ENCODE measurements around the gene SAMD4B.

The SAMD4B gene

DNA sequence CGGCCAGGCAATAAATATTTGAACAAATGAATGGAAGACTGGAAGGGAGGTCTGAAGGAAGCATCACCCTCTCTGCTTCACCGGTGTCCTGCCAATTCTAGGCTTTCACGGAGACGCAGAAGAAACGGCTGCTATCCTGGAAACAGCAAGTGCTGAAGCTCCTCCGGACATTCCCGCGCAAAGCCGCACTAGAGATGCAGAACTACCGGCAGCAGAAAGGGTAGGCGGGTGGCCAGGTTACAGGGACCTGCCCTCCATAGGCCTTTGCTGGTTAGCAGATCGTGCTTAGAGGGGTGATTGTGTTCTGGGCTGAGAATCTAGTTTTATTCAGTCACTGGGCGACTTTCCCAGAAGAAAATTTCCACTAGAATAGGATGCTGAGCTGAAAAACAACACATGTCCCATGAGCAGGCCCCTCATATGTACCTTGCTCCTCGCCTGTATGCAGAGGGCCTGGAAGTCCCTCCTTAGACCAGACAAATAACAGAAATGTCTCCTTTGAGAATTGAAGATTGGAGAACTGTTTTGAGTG, 37.7 kb downstream of the SAMD4B start:
- peaks cover 36% of the 10 kb centered on the region for H3K36me3 Mint-ChIP-seq
- no peak for DNase-seq (ENCODE audit: low spot score in 2 of 2)
- peaks cover 2% of the 10 kb centered on the region for H3K4me1 Mint-ChIP-seq
- no peak overlapping the region for H3K27ac Mint-ChIP-seq
- H3K9me3 Mint-ChIP-seq, result no peaks in the 10 kb centered on the region
- H3K4me3 Mint-ChIP-seq, result no peak overlapping the region
- ATAC-seq (ENCODE audit: low read depth), result no peak
- H3K27me3 Mint-ChIP-seq, result no peaks in the 10 kb centered on the region

DNA sequence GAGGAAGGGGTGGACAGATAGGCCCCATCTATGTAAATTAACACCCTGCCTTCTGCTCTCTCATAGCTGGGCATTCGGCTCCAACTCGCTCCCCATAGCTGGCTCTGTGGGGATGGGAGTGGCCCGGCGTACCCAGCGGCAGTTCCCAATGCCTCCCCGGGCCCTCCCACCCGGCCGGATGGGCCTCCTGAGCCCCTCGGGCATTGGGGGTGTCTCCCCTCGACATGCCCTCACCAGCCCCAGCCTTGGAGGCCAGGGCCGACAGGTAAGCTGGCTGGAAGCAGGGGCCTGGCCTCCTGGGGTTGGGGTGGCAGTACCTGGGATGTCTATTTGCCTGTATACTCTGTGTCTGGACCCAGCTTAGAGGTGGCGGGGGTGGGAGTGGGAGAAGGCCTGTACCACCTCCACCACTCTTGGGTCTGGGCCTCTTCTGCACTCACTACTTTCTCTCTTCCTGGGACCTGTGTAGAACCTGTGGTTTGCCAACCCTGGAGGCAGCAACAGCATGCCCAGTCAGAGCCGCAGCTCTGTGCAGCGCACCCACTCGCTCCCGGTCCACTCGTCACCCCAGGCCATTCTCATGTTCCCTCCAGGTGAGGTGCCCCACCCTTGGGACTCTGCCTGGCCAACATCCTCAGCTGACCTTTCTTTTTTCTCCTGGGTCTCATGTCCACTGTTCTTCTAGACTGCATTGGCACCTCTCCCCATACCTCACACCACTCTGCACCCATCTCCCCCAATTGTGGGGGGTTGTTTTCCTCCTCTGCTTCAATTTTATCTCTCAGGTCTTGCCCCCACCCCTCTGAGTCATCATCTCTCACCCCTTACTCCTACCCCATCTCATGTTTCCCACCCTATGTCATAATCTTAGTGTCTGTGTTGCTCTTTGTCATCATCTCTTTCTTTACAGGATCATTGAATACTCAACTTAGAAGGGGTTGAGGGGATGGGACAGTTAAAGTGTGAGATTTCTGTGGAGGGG, 38.6 kb downstream of the SAMD4B start:
- ATAC-seq (ENCODE audit: low read depth), result no peak
- Mint-ChIP-seq H3K4me1 (peaks cover 4% of the 10 kb centered on the region), H3K4me3 (no peak overlapping the region), H3K9me3 (no peaks in the 10 kb centered on the region), H3K27me3 (no peaks in the 10 kb centered on the region), H3K27ac (peak overlapping the region; percentile 48), H3K36me3 (peaks cover 34% of the 10 kb centered on the region)
- DNase-seq (ENCODE audit: low spot score in 2 of 2), result no peak

- H3K4me3 Mint-ChIP-seq, result no peak overlapping the region
Measured at GRCh38 chr19:39381910-39382611, 39.8 kb downstream of the SAMD4B start.

GRCh38 chr19:39382991-39383828, 41.0 kb downstream of the SAMD4B start:
- Mint-ChIP-seq H3K9me3 (no peaks in the 10 kb centered on the region), H3K27ac (peak overlapping the region; percentile 83), H3K36me3 (peaks cover 32% of the 10 kb centered on the region), H3K27me3 (no peaks in the 10 kb centered on the region), H3K4me3 (no peak overlapping the region), H3K4me1 (peaks cover 7% of the 10 kb centered on the region)
- ATAC-seq (ENCODE audit: low read depth), result no peak
- no peak for DNase-seq (ENCODE audit: low spot score in 2 of 2)

More at GRCh38 chr19:39381910-39382611, 39.8 kb downstream of the SAMD4B start:
- DNase-seq (ENCODE audit: low spot score in 2 of 2), result no peak
- no peak for ATAC-seq (ENCODE audit: low read depth)
- Mint-ChIP-seq H3K4me1 (peaks cover 7% of the 10 kb centered on the region), H3K9me3 (no peaks in the 10 kb centered on the region), H3K27ac (no peak overlapping the region), H3K27me3 (no peaks in the 10 kb centered on the region), H3K36me3 (peaks cover 36% of the 10 kb centered on the region)

DNA sequence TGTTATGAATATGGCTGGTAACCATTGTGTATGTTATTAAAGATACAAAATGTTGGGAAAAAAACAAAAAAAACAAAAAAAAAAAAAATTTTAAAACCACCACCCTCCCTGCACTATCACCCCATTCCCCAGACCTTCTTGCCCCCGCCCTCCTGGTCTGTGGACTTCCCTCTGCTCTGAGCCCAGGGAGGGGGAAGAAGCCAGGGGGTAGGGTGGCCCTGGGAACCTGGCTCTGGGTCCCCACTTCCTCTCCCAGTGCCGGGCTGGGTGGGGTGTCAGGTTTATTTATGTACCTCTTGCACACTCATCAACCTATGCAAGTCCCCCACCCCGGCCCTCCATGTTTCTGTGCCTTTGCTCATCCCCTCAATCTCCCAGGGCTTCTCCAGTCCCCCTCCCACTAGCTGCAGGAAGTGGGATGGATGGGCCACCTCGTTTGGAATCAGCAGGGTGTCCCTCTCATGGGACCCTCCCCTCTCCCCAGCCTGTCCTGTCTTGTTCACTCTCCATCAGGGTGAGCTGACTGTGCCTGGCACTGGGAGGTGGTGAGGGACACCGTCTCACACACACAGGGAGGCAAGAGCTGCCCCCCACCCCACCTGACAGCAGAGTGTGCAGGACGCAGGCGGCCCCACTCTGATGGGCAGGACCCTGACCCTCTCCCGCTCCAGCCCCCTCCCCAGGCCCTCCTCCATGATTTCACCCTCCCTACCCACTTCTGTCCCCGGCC, 42.8 kb downstream of the SAMD4B start:
- no peaks in the 10 kb centered on the region for H3K27me3 Mint-ChIP-seq
- peaks cover 10% of the 10 kb centered on the region for H3K4me1 Mint-ChIP-seq
- peak; percentile 23 for ATAC-seq (ENCODE audit: low read depth)
- H3K9me3 Mint-ChIP-seq, result no peaks in the 10 kb centered on the region
- DNase-seq (ENCODE audit: low spot score in 2 of 2), result no peak
- peak overlapping the region; percentile 83 for H3K27ac Mint-ChIP-seq
- peaks cover 31% of the 10 kb centered on the region for H3K36me3 Mint-ChIP-seq
- H3K4me3 Mint-ChIP-seq, result no peak overlapping the region

- no peaks in the 10 kb centered on the region for H3K27me3 Mint-ChIP-seq
- DNase-seq (ENCODE audit: low spot score in 2 of 2) (no peak), ATAC-seq (ENCODE audit: low read depth) (no peak)
- peaks cover 15% of the 10 kb centered on the region for H3K4me1 Mint-ChIP-seq
- H3K27ac Mint-ChIP-seq, result peak overlapping the region; percentile 41
- peaks cover 30% of the 10 kb centered on the region for H3K36me3 Mint-ChIP-seq
- H3K9me3 Mint-ChIP-seq, result no peaks in the 10 kb centered on the region
- no peak overlapping the region for H3K4me3 Mint-ChIP-seq
Measured at GRCh38 chr19:39385629-39386411, 43.6 kb downstream of the SAMD4B start.

- Mint-ChIP-seq H3K4me1 (peaks cover 17% of the 10 kb centered on the region), H3K9me3 (no peaks in the 10 kb centered on the region), H3K27ac (peak overlapping the region; percentile 17), H3K27me3 (no peaks in the 10 kb centered on the region), H3K4me3 (no peak overlapping the region), H3K36me3 (peaks cover 23% of the 10 kb centered on the region)
- no peak for DNase-seq (ENCODE audit: low spot score in 2 of 2)
- no peak for ATAC-seq (ENCODE audit: low read depth)
Measured at GRCh38 chr19:39386557-39386956, 44.3 kb downstream of the SAMD4B start.

GRCh38 chr19:39388657-39389056, 46.4 kb downstream of the SAMD4B start:
- H3K27me3 Mint-ChIP-seq, result no peaks in the 10 kb centered on the region
- H3K4me1 Mint-ChIP-seq, result peaks cover 21% of the 10 kb centered on the region
- no peak overlapping the region for H3K4me3 Mint-ChIP-seq
- DNase-seq (ENCODE audit: low spot score in 2 of 2), result no peak
- peaks cover 21% of the 10 kb centered on the region for H3K36me3 Mint-ChIP-seq
- no peak for ATAC-seq (ENCODE audit: low read depth)
- H3K9me3 Mint-ChIP-seq, result no peaks in the 10 kb centered on the region
- peak overlapping the region; percentile 98 for H3K27ac Mint-ChIP-seq

DNA sequence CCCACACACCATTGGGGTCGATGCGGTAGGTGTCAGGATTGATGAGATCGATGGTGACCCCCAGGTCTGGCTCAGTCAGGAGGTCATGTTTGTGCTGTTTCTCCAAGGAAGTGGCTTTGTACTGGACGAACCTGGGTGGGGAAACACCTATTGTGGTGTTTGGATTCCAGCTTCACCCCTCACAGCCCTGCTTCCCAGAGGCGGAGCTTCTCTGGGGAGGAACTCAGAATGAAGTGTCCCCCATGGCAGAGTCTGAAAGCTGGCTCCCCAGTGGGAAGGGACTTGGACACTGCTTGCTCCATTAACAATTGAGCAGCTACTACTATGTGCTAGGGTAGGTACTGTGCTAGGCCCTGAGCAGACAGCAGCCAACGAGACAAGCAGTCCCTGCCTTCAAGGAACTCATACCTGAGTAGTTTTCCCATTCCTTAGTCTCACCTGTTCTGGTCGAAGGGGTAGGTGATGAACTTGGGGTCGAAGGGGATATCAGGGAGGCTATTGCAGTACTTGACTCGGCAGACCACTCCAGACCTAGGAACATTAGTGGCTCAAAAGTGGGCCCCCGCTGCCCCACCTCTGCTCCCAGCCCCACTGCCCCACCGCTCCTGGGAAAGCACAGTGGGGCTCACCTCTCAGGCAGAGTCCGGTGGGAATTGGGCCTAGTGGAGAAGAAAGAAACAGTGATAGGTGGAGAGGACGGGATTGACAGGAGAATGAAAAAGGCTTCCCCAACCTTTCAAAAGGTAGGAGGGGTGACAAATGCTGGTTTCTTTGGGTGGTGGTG, 47.6 kb downstream of the SAMD4B start:
- H3K9me3 Mint-ChIP-seq, result no peaks in the 10 kb centered on the region
- ATAC-seq (ENCODE audit: low read depth) (no peak), DNase-seq (ENCODE audit: low spot score in 2 of 2) (no peak)
- no peaks in the 10 kb centered on the region for H3K27me3 Mint-ChIP-seq
- peaks cover 23% of the 10 kb centered on the region for H3K4me1 Mint-ChIP-seq
- peaks cover 21% of the 10 kb centered on the region for H3K36me3 Mint-ChIP-seq
- H3K27ac Mint-ChIP-seq, result peak overlapping the region; percentile 98
- H3K4me3 Mint-ChIP-seq, result peak overlapping the region; percentile 96

DNA sequence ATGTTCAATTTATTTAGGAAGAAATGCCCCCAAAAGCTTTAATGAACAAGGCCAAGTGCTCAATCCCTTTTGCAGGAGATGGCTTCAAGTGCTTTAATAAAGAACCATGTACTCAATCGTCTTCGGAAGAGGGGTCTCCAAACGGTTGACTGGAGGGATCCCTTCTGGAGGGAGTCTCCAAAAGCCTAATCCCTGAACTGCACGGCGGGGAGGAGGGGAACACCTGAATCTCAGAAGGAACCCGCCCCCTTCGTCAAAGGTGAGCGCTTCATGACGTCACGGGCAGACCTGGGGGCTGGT, 48.2 kb downstream of the SAMD4B start:
- peaks cover 24% of the 10 kb centered on the region for H3K36me3 Mint-ChIP-seq
- DNase-seq (ENCODE audit: low spot score in 2 of 2), result no peak

GRCh38 chr19:39390751-39391437, 48.7 kb downstream of the SAMD4B start, which contains the start of the genes MED29 and PAF1:
Gene MED29, plus strand, starts transcription at chr19:39391378. Its CDS starts 45 bp downstream, at chr19:39391423.
Gene PAF1, minus strand, starts transcription at chr19:39391106. Its CDS starts 242 bp downstream, at chr19:39390864.
- peak; percentile 85 to 95 for DNase-seq (ENCODE audit: low spot score in 2 of 2)
- H3K4me3 Mint-ChIP-seq, result peak within 1 kb of the TSS; percentile 96
- peak within 1 kb of the TSS; percentile 98 for H3K27ac Mint-ChIP-seq
- no peaks in the 10 kb centered on the region for H3K9me3 Mint-ChIP-seq
- peak; percentile 88 for ATAC-seq (ENCODE audit: low read depth)
- peaks cover 27% of the 10 kb centered on the region for H3K36me3 Mint-ChIP-seq
- no peaks in the 10 kb centered on the region for H3K27me3 Mint-ChIP-seq
- peaks cover 22% of the 10 kb centered on the region for H3K4me1 Mint-ChIP-seq

More for the DNA sequence above, 48.2 kb downstream of the SAMD4B start:
- Mint-ChIP-seq H3K9me3 (no peaks in the 10 kb centered on the region), H3K27me3 (no peaks in the 10 kb centered on the region), H3K4me3 (peak overlapping the region; percentile 96), H3K4me1 (peaks cover 20% of the 10 kb centered on the region), H3K27ac (peak overlapping the region; percentile 98)
- ATAC-seq (ENCODE audit: low read depth), result no peak

Data from memory B cell (primary cell).